Bronchial epithelial cell (primary cell): ENCODE results near the gene TLCD3A. TPM values are rescaled to one million over a fixed set of nuclear protein-coding genes. Genes with fewer than 3 reads are reported as not detected.

Source experiments
- DNase-seq: peaks from one replicate; pipeline ENCODE4 v3.0.0-alpha.2; 2010; ENCODE audit warnings: low read depth
- FAIRE-seq: peaks from 2 replicates; lab custom pipeline; 2011; peaks lifted over from hg19 to GRCh38; lab: Jason Lieb, UNC
- H3K27me3 ChIP-seq: 2 replicates; pipeline ENCODE4 v1.5.1; 2011; ENCODE audit warnings: low read length; ENCODE audit not compliant: control insufficient read depth, insufficient read depth
- H3K36me3 ChIP-seq: 2 replicates; pipeline ENCODE4 v1.5.1; 2011; ENCODE audit warnings: low read length; ENCODE audit not compliant: control insufficient read depth, insufficient read depth
- H3K4me3 ChIP-seq: 2 replicates; pipeline ENCODE4 v1.5.1; 2011; ENCODE audit warnings: mild to moderate bottlenecking, low read depth, low read length, control low read depth
- CTCF ChIP-seq: IDR thresholded peaks from 2 replicates; pipeline ENCODE4 v1.5.1; 2011; ENCODE audit warnings: mild to moderate bottlenecking, moderate library complexity, low read length, control low read depth, inconsistent platforms; ENCODE audit not compliant: insufficient read depth, severe bottlenecking
- total RNA-seq: library from RNA; depleted of rRNA; stranded (reverse); fragments of >200 nt; gene quantifications from 2 replicates; pipeline ENCODE4 v1.2.1, GENCODE V29; 2014

The TLCD3A gene
- total RNA-seq, 1 donor from 2014 or later = 47.7 TPM

GRCh38 chr17:728911-729310 is 3.5 kb upstream of the TLCD3A start:
- no peaks in the 10 kb centered on the region for H3K36me3 ChIP-seq
- no peaks in the 10 kb centered on the region for H3K27me3 ChIP-seq
- no peak overlapping the region for H3K4me3 ChIP-seq
- TF ChIP-seq CTCF = no peak
- DNase-seq = peak; percentile 98
- peak; percentile 77 for FAIRE-seq

GRCh38 chr17:731644-732066 is 741 bp upstream of the TLCD3A start:
- FAIRE-seq = no peak
- DNase-seq = no peak
- peak overlapping the region; percentile 72 for H3K4me3 ChIP-seq
- H3K27me3 ChIP-seq = no peaks in the 10 kb centered on the region
- H3K36me3 ChIP-seq = peaks cover 4% of the 10 kb centered on the region
- no peak for TF ChIP-seq CTCF

- TF ChIP-seq CTCF = no peak
- H3K36me3 ChIP-seq = peaks cover 4% of the 10 kb centered on the region
- H3K4me3 ChIP-seq = peak overlapping the region; percentile 72
- FAIRE-seq (no peak), DNase-seq (peak; percentile 58)
- H3K27me3 ChIP-seq = no peaks in the 10 kb centered on the region
Measured at GRCh38 chr17:732902-733720, 715 bp downstream of the TLCD3A start.

GRCh38 chr17:733743-734142 is 1.3 kb downstream of the TLCD3A start:
- peak overlapping the region; percentile 72 for H3K4me3 ChIP-seq
- no peak for TF ChIP-seq CTCF
- no peak for DNase-seq
- no peaks in the 10 kb centered on the region for H3K27me3 ChIP-seq
- no peak for FAIRE-seq
- peaks cover 6% of the 10 kb centered on the region for H3K36me3 ChIP-seq

GRCh38 chr17:737561-738113 is 5.2 kb downstream of the TLCD3A start:
- peaks cover 11% of the 10 kb centered on the region for H3K36me3 ChIP-seq
- H3K4me3 ChIP-seq = no peak overlapping the region
- no peak for FAIRE-seq
- DNase-seq = peak; percentile 65
- H3K27me3 ChIP-seq = no peaks in the 10 kb centered on the region
- TF ChIP-seq CTCF = no peak
